Stimulated activated memory B cell treated with anti-CD40 and anti-IgM and Interleukin-4, amounts not matched to agents 10 μg/mL and 1 μg/mL and 100 μg/mL, for 72 hours (primary cell): ENCODE measurements around the gene PLEKHN1.
"Not testable (repeated sequence)": the region's sequence is repeated elsewhere in the genome, so short reads cannot be mapped to it uniquely, and the experiment has no call there.

Source experiments
- ATAC-seq: fragments of 150-1000 bp; cut with Tn5 transposase; 2 replicates; pipeline ENCODE4 v1.10.0; 2021
- H3K27ac Mint-ChIP-seq: one replicate; pipeline ENCODE4 v1.8.0; 2022; ENCODE audit warnings: mild to moderate bottlenecking, mixed read lengths
- H3K27me3 Mint-ChIP-seq: one replicate; pipeline ENCODE4 v1.8.0; 2022; ENCODE audit warnings: mixed read lengths
- H3K36me3 Mint-ChIP-seq: one replicate; pipeline ENCODE4 v1.8.0; 2022; ENCODE audit warnings: mixed read lengths
- H3K4me1 Mint-ChIP-seq: one replicate; pipeline ENCODE4 v1.8.0; 2022; ENCODE audit warnings: mixed read lengths
- H3K4me3 Mint-ChIP-seq: one replicate; pipeline ENCODE4 v1.8.0; 2022; ENCODE audit warnings: mild to moderate bottlenecking, moderate library complexity, mixed read lengths
- H3K9me3 Mint-ChIP-seq: one replicate; pipeline ENCODE4 v1.8.0; 2022; ENCODE audit warnings: mixed read lengths

Gene PLEKHN1

DNA sequence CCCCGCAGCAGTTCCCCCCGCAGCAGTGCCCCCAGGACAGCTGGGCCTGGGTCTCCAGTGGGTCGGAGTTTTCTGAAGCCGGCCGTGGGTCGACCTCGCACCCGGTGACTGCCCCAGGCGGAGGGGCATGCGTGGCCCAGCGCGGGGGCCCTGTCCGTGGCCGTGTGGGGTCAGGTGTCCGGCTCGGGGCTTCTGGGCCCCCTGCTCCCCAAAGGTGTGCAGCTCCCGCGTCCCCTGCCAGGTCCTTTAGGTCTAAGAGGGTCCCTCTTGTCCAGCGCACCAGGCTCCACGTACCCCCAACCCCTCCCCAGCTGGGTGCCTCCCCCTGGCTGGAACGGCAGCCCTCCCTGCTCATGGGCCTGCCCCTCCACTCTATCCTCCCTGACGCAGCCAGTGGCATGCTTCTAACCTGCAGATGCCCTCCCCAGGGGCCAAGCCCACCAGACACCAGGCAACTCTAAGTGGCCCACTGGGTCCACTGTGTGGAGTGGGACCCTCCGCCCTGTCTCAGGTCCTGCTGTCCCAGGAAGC lies 39.6 kb downstream of the PLEKHN1 start:
- Mint-ChIP-seq H3K27me3 (peaks cover 66% of the 10 kb centered on the region), H3K36me3 (no peaks in the 10 kb centered on the region), H3K4me3 (no peak overlapping the region), H3K27ac (no peak overlapping the region), H3K4me1 (peaks cover 19% of the 10 kb centered on the region), H3K9me3 (no peaks in the 10 kb centered on the region)
- ATAC-seq, result no peak

DNA sequence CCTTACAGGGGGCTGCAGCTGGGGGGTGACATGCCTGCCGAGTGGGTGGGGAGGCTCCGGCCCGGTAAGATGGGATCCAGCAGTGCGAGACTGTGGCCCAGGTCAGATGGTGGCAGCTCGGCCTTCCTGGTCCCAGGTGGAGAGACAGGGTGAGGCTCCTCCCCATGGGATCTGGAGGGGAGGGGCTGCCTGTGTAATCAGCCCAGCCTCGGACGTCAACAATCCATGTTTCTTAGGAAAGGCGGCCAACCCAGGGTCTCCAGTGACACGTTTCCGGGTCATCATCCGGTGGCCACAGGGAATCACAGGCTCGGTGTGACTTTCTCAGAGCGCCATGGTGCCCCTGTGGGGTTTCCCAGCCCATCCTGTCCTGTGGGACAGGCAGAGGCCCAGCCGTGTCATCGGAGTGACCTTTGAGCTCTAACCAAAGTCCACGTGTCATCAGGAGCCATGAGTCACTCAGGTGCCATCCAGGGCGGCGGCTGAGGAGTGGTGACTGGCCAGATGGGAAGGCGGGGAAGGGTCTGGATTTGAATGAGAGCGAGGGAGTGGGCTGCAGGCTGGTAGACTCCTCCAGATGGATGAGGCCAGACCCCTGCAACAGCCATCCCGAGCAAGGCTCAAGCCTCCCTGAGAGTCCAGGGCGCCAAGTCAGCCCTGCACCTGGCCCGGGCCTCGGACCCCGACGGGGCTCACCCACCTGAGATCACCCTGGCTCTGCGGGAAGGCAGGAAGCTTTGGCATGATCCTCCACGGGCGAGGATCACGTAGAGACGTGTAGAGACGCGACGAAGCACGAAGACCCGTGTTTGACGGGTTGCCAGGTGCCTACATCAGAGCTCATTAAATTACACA lies 40.2 kb downstream of the PLEKHN1 start:
- no peaks in the 10 kb centered on the region for H3K36me3 Mint-ChIP-seq
- ATAC-seq, result no peak
- H3K4me1 Mint-ChIP-seq, result peaks cover 16% of the 10 kb centered on the region
- H3K4me3 Mint-ChIP-seq, result no peak overlapping the region
- H3K27ac Mint-ChIP-seq, result no peak overlapping the region
- peaks cover 66% of the 10 kb centered on the region for H3K27me3 Mint-ChIP-seq
- H3K9me3 Mint-ChIP-seq, result no peaks in the 10 kb centered on the region

- H3K4me1 Mint-ChIP-seq, result peaks cover 23% of the 10 kb centered on the region
- not testable (repeated sequence) for ATAC-seq, H3K36me3 Mint-ChIP-seq, H3K9me3 Mint-ChIP-seq, H3K27ac Mint-ChIP-seq, H3K4me3 Mint-ChIP-seq
- peaks cover 37% of the 10 kb centered on the region for H3K27me3 Mint-ChIP-seq
Measured at GRCh38 chr1:1010131-1010530, 43.8 kb downstream of the PLEKHN1 start.

- H3K36me3 Mint-ChIP-seq, result no peaks in the 10 kb centered on the region
- H3K9me3 Mint-ChIP-seq, result no peaks in the 10 kb centered on the region
- H3K27ac Mint-ChIP-seq, result no peak overlapping the region
- no peak overlapping the region for H3K4me3 Mint-ChIP-seq
- peaks cover 23% of the 10 kb centered on the region for H3K27me3 Mint-ChIP-seq
- no peak for ATAC-seq
- peaks cover 21% of the 10 kb centered on the region for H3K4me1 Mint-ChIP-seq
Measured at GRCh38 chr1:1011396-1011949, 45.2 kb downstream of the PLEKHN1 start.

DNA sequence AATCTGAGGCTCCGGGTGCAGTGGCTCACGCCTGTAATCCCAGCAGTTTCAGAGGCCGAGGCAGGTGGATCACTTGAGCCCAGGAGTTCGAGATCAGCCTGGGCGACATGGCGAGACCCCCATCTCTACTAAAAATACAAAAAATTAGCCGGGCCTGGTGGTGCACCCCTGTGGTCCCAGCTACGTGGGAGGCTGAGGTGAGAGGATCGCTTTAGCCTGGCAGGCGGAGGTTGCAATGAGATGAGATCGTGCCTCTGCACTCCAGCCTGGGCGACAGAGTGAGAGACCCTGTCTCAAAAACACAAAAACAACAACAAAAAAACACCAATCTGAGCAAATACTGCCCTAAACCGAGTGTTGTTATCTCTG lies 46.4 kb downstream of the PLEKHN1 start:
- not testable (repeated sequence) for H3K9me3 Mint-ChIP-seq, H3K36me3 Mint-ChIP-seq, ATAC-seq
- Mint-ChIP-seq H3K27me3 (peaks cover 17% of the 10 kb centered on the region), H3K4me3 (peak overlapping the region; percentile 84), H3K4me1 (peaks cover 26% of the 10 kb centered on the region), H3K27ac (peak overlapping the region; percentile 93)

DNA sequence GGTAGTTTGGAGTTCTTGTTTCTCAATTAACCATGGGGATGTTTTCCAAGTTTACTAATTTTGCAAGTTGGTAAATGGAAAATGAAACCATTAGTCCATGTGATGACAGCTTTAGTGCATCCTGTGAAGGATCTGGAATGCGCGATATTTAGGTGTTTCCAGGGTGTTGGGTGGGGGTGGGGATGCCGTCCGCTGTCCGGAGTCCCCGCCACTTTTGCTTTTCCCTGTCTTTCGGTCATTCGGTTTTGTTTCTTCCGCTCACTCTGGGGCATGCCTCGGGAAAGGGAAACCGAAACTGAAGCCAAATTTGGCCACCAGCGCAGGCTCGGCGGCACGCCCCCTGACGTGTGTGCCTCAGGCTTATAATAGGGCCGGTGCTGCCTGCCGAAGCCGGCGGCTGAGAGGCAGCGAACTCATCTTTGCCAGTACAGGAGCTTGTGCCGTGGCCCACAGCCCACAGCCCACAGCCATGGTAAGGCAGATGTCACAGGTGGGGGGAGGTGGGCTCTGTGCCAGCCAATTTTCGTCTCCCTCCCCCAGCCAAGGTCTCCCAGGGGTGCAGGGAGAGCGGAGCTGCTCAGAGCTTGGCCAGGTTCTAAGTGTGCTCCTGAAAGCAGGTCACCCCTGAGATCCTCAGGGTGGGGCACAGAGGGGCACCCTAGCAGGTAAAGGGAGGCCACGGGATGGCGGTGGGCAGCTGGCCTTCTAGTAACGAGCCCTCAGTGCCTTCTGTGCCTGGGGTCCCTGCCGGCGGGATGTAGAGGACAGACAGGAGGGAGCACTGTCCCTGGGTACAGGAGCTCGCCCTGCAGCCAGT lies 47.0 kb downstream of the PLEKHN1 start, which contains the start of gene ISG15:
Gene ISG15 (plus strand): TSS at position 393 of the 817 bp plus-strand sequence. CDS start 77 bp downstream, at position 470.
- peak; percentile 97 for ATAC-seq
- H3K9me3 Mint-ChIP-seq, result no peaks in the 10 kb centered on the region
- peaks cover 26% of the 10 kb centered on the region for H3K4me1 Mint-ChIP-seq
- H3K27ac Mint-ChIP-seq, result peak within 1 kb of the TSS; percentile 93
- H3K4me3 Mint-ChIP-seq, result peak within 1 kb of the TSS; percentile 84
- peaks cover 12% of the 10 kb centered on the region for H3K27me3 Mint-ChIP-seq
- no peaks in the 10 kb centered on the region for H3K36me3 Mint-ChIP-seq

DNA sequence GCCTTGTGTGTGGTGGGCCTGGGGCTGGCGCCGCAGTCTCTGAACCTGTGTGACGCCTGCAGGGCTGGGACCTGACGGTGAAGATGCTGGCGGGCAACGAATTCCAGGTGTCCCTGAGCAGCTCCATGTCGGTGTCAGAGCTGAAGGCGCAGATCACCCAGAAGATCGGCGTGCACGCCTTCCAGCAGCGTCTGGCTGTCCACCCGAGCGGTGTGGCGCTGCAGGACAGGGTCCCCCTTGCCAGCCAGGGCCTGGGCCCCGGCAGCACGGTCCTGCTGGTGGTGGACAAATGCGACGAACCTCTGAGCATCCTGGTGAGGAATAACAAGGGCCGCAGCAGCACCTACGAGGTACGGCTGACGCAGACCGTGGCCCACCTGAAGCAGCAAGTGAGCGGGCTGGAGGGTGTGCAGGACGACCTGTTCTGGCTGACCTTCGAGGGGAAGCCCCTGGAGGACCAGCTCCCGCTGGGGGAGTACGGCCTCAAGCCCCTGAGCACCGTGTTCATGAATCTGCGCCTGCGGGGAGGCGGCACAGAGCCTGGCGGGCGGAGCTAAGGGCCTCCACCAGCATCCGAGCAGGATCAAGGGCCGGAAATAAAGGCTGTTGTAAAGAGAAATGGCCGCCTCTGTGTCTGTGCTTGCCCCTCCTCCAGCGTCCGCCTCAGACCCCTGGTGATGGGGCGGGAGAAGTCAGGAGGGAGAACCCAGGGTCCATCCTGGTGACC lies 47.8 kb downstream of the PLEKHN1 start:
- no peaks in the 10 kb centered on the region for H3K9me3 Mint-ChIP-seq
- peak overlapping the region; percentile 84 for H3K4me3 Mint-ChIP-seq
- ATAC-seq, result no peak

DNA sequence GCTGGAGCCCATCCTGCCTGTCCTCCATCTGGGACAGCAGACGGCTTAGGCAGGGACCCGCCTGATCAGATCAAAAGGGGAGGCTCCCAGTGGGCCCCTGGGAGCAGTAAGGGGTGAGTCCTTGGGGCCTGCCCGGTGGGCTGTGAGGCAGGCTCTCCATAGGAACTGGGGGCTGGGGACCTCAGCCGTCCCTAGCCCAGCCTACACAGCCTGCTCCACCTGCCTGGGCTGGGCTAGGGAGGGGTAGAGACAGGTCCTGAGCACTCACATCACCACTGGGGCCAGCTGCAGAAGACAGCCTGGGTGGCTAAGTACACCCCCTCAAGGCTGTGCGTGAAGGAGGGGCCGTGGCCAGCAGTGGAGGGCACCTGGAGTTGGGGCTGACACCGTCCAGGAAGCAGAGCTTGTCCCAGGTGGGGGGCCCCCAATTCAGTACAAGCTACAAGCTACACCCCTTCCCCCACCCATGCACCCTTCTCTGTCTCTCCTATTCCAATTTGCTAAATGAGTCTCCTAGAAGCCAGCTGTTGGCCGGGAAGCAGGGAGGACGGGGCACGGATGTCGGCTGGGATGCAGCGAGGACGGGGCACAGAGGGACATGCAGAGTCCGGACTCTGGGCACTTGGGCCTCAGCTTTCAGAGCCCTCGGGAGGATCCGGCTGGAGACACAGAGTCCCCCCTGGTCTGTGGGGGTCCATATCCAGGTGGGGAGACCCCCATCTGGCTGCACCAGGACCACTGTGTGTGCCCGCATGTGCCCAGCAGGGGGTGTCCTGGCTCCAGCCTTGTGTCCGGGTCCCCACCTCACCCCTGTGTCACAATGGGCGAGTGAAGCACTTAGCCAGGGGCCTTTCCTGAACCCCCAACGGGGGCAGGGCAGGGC lies 48.8 kb downstream of the PLEKHN1 start:
- no peaks in the 10 kb centered on the region for H3K27me3 Mint-ChIP-seq
- no peaks in the 10 kb centered on the region for H3K36me3 Mint-ChIP-seq
- no peak for ATAC-seq
- H3K4me1 Mint-ChIP-seq, result peaks cover 26% of the 10 kb centered on the region
- no peaks in the 10 kb centered on the region for H3K9me3 Mint-ChIP-seq
- peak overlapping the region; percentile 84 for H3K4me3 Mint-ChIP-seq
- peak overlapping the region; percentile 93 for H3K27ac Mint-ChIP-seq

More for the DNA sequence above, 47.8 kb downstream of the PLEKHN1 start:
- Mint-ChIP-seq H3K27ac (peak overlapping the region; percentile 93), H3K27me3 (peaks cover 4% of the 10 kb centered on the region), H3K36me3 (no peaks in the 10 kb centered on the region), H3K4me1 (peaks cover 26% of the 10 kb centered on the region)

DNA sequence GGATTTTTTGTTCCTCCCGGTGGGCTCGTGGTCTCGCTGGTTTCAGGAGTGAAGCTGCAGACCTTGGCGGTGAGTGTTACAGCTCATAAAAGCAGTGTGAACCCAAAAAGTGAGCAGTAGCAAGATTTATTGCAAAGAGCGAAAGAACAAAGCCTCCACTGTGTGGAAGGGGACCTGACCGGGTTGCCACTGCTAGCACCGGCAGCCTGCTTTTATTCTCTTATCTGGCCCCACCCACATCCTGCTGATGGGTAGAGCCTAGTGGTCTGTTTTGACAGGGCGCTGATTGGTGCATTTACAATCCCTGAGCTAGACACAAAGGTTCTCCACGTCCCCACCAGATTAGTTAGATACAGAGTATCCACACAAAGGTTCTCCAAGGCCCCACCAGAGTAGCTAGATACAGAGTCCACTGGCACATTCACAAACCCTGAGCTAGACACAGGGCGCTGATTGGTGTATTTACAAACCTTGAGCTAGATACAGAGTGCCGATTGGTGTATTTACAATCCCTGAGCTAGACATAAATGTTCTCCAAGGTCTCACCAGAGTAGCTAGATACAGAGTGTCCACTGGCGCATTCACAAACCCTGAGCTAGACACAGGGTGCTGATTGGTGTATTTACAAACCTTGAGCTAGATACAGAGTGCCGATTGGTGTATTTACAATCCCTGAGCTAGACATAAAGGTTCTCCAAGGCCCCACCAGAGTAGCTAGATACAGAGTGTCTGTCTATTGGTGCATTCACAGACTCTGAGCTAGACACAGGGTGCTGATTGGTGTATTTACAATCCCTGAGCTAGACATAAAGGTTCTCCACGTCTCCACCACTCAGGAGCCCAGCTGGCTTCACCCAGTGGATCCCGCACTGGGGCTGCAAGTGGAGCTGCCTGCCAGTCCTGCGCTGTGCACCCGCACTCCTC lies 51.4 kb downstream of the PLEKHN1 start:
- H3K27me3 Mint-ChIP-seq, H3K27ac Mint-ChIP-seq, ATAC-seq, H3K4me3 Mint-ChIP-seq, H3K9me3 Mint-ChIP-seq, H3K36me3 Mint-ChIP-seq: not testable (repeated sequence)
- peaks cover 34% of the 10 kb centered on the region for H3K4me1 Mint-ChIP-seq

GRCh38 chr1:1018321-1018685 lies 52.0 kb downstream of the PLEKHN1 start:
- not testable (repeated sequence) for H3K4me3 Mint-ChIP-seq

DNA sequence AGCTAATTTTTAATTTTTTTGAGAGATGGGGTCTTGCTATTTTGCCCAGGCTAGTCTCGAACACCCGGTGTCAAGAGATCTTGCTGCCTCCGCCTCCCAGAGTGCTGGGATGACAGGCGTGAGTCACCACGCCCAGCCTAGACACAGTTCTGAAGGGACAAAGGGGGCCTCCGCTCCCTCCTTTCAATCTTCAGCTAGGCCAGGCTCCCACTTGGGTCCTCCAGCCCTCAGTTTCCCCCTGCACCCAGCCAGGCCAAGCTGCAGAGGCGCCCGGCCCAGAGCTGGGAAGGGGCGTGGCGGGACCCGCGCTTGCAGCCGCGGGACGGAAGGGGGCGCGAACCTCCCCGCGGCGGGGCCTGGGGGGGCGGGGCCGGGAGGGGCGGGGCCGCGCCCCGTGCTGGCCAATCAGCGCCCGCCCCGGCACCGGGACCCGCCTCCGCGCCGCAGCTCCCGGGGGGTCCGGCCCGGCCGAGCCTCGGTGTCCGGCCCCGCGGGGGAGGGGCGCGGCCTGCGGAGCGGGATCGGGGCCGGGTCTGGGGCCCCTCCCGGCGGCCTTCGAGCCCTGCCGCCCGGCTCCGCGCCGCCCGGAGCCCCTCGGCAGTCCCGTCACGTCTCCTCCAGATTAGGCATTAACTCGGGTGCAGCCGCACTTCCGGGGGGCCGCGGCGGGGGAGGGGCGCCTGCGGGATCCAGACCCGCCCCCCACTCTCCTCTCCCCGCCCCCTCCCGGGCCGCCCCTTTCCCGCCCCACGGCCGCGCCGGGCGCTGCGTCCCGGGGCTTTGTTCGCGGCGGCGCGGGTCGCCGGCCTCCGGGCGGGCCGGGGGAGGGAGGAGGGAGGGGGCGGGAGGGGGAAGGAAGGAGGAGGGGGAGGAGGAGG lies 53.1 kb downstream of the PLEKHN1 start:
- H3K4me3 Mint-ChIP-seq, result peak overlapping the region; percentile 61
- peaks cover 24% of the 10 kb centered on the region for H3K4me1 Mint-ChIP-seq
- peaks cover 19% of the 10 kb centered on the region for H3K27me3 Mint-ChIP-seq
- H3K36me3 Mint-ChIP-seq, result no peaks in the 10 kb centered on the region
- H3K27ac Mint-ChIP-seq, result no peak overlapping the region
- ATAC-seq, result peak; percentile 91
- no peaks in the 10 kb centered on the region for H3K9me3 Mint-ChIP-seq

More at GRCh38 chr1:1018321-1018685, 52.0 kb downstream of the PLEKHN1 start:
- Mint-ChIP-seq H3K27me3 (peaks cover 16% of the 10 kb centered on the region), H3K4me1 (peaks cover 34% of the 10 kb centered on the region)
- H3K36me3 Mint-ChIP-seq, H3K27ac Mint-ChIP-seq, ATAC-seq, H3K9me3 Mint-ChIP-seq: not testable (repeated sequence)

GRCh38 chr1:1020000-1020404 lies 53.7 kb downstream of the PLEKHN1 start, which contains the start of gene AGRN:
AGRN (plus strand) TSS chr1:1020120; CDS start chr1:1020173, 53 bp downstream.
- Mint-ChIP-seq H3K9me3 (no peaks in the 10 kb centered on the region), H3K4me3 (peak within 1 kb of the TSS; percentile 76), H3K4me1 (peaks cover 17% of the 10 kb centered on the region), H3K27ac (no peak within 1 kb of the TSS), H3K36me3 (no peaks in the 10 kb centered on the region), H3K27me3 (peaks cover 19% of the 10 kb centered on the region)
- peak; percentile 38 for ATAC-seq
